Measurements from ENCODE around the gene PADI3.

PADI3 gene

GRCh38 chr1:17248781-17249180 lies at the start of gene PADI3:
Gene PADI3 (plus strand): TSS chr1:17249098. CDS start chr1:17249138, 40 bp downstream.
- DNase-seq, result no peak

GRCh38 chr1:17199267-17200044 lies 49.4 kb upstream of the PADI3 start:
- no peak for DNase-seq

GRCh38 chr1:17200246-17200645 lies 48.7 kb upstream of the PADI3 start:
- no peak for DNase-seq

- DNase-seq, result no peak
Observed at GRCh38 chr1:17200756-17201155, 48.1 kb upstream of the PADI3 start.

GRCh38 chr1:17201201-17202021 lies 47.5 kb upstream of the PADI3 start:
- no peak for DNase-seq

GRCh38 chr1:17204546-17205440 lies 44.1 kb upstream of the PADI3 start, which contains the start of gene PADI1:
Gene PADI1 (plus strand): TSS chr1:17205128. CDS start chr1:17205218, 90 bp downstream.
- no peak for DNase-seq

GRCh38 chr1:17205652-17206051 lies 43.2 kb upstream of the PADI3 start:
- no peak for DNase-seq

GRCh38 chr1:17206196-17206595 lies 42.7 kb upstream of the PADI3 start:
- DNase-seq, result no peak

- peak in 28 of 51 donors; percentile 1 to 51 (median 16) for DNase-seq
Observed at GRCh38 chr1:17207046-17207445, 41.9 kb upstream of the PADI3 start.

GRCh38 chr1:17207540-17207939 lies 41.4 kb upstream of the PADI3 start:
- DNase-seq, result peak in 5 of 51 donors; percentile 4 to 8 (median 6)

GRCh38 chr1:17207966-17208418 lies 40.9 kb upstream of the PADI3 start:
- DNase-seq, result peak in 1 of 51 donors; percentile 14

GRCh38 chr1:17208546-17208945 lies 40.4 kb upstream of the PADI3 start:
- no peak for DNase-seq

GRCh38 chr1:17209430-17209829 lies 39.5 kb upstream of the PADI3 start:
- DNase-seq, result no peak

- no peak for DNase-seq
Observed at GRCh38 chr1:17210176-17210575, 38.7 kb upstream of the PADI3 start.

GRCh38 chr1:17211377-17211776 lies 37.5 kb upstream of the PADI3 start:
- DNase-seq, result no peak

GRCh38 chr1:17212009-17212408 lies 36.9 kb upstream of the PADI3 start:
- no peak for DNase-seq

- peak in 6 of 51 donors; percentile 5 to 18 (median 10) for DNase-seq
Observed at GRCh38 chr1:17212487-17213121, 36.3 kb upstream of the PADI3 start.

- DNase-seq, result no peak
Observed at GRCh38 chr1:17213148-17213781, 35.6 kb upstream of the PADI3 start.

- DNase-seq, result no peak
Observed at GRCh38 chr1:17213782-17214148, 35.1 kb upstream of the PADI3 start.

GRCh38 chr1:17214876-17215544 lies 33.9 kb upstream of the PADI3 start:
- DNase-seq, result no peak

All from hypothalamus (tissue), 51 donors.